ENCODE measurements around the gene GDF15.

- TF ChIP-seq EZH2 (IDR thresholded peaks at IDR 0.05) (no peak), POLR2AphosphoS5 (IDR thresholded peaks at IDR 0.05; ENCODE audit: borderline replicate concordance, low read depth, low read length) (no peak), FOXP2 (optimal IDR thresholded peaks at IDR 0.05; ENCODE audit: control extremely low read depth, extremely low read length, insufficient read depth) (no peak)
Measured at GRCh38 chr19:18427080-18427742, 41.3 kb downstream of the GDF15 start.
